Measurements from ENCODE around the gene SLC39A7.

SLC39A7 gene

DNA sequence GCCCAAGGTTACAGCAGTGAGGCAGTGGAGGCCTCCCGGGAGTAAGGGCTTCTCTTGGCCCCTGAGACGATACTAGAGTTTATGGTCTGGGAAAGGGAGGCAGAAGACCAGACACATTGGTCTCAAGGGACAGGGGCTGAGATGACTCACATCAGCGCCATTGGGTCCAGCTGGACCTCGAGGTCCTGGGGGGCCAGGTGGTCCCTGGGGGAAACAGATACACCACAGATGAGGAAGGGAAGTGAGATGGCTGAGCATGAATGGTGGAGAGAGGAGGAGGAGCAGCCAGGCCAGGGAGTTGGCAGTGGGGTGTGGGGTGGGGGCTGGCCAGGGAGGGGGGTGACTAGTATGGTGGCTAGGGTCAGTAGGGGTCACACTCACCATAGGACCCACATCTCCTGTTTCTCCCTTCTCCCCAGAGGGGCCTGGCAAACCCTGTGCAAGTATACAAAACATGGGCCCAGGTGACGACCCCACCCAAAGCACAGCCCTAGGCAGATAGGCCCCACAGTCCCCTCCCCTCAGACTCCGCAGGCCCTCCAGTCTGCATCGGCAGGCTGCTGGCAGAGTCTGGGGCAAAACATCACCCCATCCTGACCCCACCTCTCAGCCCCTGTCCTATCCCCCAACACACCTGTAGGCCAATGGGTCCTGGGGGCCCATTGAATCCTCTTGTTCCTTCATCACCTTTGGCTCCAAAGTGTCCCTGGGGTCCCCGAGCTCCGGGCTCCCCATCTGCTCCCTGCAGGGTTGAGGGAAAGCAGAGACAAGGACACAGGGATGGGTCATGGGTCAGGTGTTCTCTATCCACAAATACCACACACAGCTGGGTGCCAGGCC lies 30.3 kb upstream of the SLC39A7 start:
- no peak for DNase-seq

DNA sequence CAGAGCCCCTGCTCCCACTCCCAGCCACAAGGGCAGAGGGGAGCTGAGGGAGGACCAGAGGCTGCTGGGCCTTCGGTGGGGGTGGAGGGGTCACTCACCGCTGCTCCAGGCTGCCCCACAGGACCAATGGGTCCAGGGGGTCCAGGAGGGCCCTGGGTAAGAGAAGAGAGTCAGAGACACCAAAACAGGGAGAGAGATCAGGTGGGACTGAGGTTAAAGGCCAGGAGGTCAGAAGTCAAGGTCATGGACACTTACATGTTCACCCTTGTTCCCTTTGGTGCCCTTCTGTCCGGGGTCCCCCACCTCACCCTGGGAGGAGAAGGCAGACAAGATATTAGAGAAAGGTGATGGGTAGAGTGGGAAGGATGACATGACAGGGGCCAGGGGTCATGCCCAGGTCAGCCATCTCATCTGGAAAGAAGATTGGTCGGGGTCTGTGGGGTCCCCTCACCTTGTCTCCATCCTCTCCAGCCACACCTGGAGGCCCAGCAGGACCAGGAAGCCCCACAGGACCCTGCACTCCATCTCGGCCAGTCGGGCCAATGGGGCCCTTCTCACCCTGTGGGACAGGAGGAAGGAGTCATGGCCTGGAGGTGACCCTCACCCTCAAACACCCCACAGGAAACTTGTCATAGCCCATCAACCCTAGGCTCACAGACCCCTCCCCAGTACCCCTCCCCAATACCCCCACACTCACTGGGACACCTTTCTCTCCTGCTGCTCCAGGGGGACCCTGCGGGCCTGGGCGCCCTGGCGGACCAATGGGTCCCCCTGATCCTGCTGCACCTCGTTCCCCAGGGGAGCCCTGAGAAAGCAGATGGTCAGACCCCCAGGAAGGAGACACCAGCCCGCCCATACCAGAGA lies 29.4 kb upstream of the SLC39A7 start:
- DNase-seq = no peak

DNA sequence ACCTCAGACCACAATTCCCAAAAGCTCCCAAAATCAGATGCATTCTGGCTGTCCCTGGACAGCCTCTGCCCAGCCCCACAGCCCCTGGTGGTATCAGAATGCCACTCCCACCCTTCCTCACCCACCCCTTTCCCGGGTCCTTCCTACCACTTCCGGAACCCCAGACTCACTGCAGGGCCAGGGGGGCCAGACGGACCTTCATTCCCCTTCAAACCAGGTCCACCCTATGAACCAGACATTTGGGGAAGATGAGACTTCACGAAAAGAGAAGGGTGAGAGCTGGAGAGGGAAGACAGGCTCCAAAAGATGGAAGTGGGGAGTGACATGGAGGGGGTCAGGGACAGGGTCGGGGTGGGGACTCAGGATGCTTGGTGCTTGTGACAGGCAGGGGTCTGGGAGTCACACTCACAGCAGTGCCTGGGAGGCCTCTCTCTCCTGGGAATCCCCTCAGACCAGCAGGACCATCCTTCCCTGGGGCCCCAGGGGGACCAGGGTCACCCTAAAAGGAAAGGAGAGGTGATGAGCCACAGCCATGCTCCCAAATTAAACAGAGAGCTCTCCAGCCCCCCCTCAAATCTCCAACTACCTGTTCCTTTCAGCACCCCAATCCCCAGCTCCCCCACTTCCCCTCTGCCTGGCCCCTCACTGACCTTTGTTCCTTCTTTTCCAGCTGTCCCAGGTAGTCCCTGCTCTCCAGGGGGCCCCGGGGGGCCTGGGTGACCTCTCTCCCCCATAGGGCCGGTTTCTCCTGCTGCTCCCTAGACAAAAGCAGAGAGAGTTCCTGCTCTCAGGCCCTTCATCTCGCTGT lies 28.6 kb upstream of the SLC39A7 start:
- no peak for DNase-seq

DNA sequence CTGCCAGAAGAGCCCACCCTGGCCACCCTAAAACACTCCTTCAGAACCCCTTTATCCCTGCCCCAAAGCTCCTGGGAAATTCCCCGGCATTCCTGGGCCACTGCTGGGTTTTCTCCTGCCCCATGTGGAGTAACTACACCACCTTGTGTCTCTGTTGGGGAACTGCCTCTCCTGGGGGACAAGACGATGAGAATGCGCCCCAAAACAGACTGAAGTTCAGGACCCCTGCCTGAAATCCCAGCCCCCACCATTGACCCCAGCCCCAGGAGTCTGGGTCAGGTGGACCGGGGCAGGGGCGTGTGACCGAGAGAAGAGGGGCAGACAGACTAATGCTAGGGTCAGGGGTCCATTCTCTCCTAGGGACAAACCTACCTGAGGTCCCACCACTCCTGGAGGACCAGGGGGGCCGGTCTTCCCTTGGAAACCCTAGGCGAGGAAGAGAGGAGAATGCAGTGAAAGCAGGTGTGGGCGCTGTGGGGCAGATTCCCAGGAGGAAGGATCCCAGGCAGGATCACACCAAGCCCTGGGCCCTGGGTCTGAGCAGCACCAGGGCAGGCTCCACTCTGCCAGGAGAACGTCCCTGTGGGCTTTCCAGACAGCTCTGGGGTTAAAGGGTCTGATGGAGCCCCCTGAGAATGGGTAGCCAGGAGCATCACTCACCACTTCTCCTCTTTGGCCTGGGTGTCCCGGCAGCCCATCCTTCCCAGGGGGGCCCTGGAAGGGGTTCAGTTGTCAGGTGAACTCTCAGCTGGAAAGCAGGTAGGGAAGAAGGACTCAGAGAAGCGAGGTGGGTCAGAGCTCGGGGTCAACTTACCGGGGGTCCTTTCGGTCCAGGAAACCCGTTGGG lies 27.8 kb upstream of the SLC39A7 start:
- DNase-seq = no peak

DNA sequence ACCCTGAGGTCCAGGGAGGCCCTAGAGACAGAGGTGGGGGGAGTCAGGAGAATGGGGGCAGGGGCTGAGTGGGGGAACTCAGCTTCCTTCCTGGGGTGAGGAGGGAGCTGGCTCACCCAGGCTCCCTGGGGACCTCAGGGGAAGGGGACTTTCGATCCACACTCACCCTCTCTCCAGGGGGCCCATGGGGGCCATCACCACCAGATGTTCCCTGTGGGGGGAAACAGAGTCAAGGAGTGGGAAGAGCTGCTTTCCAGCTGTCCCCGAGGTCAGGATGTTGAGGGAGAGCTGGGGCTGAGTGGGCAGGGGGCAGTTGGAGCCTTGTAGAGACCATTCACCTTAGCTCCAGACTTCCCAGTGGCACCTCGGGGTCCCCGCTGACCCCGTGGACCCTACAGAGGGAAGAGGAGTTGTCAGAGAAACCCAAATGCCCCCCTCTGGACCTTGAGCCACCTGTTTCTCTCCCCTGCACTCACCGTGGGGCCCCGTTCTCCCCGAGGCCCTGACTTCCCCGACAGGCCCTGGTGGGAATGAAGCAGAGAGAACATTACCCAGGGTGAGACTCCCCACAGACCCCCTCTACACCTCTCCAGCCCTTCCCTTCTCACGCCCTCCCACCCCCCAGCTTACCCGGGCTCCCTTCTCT lies 27.0 kb upstream of the SLC39A7 start:
- DNase-seq = no peak

DNA sequence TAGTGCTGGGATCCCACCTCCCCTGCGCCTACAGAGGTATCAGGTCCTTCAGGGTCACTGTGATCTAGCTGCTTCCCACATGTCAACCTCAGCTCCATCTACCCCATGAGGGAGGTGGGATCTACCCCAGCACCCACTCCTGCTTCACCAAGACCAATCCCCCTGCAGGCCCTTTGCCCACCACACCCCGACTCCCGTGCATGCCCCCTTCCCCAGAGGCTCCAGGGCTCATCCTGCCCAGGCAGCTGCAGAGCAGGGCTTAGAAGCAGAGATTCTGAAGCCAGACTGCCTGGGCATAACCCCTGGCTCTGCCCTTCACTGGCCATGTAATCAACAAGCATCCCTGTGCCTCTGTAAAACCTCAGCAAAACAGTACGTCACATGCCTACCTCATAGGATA lies 25.9 kb upstream of the SLC39A7 start:
- no peak for DNase-seq

DNA sequence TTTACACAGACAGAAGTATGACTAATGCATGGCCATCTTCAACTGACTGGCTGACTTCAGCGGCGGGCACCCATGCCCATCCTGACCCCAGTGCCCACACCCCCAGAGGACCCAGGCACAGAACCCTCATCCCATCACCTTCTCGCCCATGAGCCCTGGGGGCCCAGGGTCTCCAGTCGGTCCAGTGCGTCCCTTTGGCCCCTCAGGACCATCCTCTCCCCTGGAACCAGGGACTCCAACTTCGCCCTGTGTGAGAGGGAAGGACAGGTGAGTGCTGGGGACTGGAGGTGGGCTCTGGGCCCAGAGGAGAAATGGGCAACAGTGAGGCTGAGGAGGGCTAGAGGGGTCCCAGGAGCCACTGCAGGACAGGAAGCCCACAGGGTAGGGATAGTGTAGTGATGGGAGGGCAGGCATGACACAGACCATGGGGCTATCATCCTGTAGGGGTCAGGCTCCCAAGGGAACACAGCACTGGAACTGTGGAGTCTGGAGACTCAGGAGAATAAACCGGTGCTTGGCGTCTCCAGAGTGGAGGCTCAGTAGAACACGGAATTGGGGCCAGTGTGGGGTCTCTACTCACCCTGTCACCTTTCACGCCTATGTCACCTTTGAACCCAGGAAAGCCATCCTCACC lies 25.1 kb upstream of the SLC39A7 start:
- no peak for DNase-seq

DNA sequence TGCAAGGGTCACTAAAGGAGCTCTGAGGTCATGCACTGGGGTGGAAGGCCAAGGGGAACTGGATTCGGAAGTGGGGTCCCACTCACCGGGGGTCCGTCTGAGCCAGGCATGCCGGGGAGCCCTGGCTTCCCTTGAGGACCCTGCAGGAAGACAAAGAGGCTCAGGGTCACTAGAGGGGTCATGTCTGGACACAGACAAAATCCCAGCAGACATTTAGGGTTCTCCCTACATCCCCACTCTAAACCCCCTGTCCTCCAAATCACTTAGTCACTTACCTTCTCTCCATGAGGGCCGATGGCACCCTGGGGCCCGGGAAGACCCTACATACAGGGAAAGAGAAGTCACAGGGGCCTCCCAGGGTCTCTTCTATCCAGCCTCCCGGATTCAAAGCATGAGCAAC lies 23.8 kb upstream of the SLC39A7 start:
- DNase-seq = no peak

DNA sequence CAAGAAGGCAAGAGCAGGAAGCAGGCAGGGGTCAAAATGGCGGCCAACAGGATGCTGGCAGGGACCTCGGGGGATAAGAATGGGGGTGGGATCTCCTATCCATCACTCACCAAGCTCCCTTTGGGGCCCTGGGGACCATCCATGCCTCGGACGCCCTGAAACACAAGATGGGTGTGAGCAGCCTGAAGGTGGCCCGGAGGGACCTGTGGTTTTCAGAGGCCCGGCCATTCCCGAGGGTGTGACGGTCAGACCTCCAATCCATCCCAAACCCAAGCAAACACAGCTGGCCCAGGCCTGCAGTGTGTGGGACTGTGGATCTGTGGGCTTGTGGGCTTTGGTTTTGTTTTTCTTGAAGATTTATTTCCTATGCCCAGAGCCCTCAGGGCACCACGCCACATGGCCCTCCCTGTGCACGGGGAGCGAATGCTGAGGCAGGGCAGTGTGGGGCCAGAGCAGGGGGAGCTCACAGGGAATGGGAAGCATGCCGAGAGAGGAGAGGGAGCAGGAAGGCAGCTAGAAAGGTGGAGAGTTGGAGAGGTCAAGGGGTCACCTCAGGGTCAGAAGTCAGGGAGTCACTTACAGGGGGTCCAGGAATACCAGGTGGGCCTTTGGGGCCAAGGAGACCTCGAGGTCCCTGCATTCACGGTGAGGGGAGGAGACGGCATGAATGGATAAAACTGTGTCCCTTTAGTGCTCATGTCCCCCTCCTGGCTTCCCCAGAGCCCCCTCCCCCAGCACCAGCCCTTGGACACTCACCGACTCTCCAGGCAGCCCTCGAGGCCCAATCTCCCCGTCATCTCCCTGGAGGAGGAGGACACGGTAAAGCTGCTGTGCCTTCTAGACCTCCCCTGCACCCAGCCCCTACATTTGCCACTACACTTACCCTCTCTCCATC lies 22.9 kb upstream of the SLC39A7 start:
- no peak for DNase-seq

DNA sequence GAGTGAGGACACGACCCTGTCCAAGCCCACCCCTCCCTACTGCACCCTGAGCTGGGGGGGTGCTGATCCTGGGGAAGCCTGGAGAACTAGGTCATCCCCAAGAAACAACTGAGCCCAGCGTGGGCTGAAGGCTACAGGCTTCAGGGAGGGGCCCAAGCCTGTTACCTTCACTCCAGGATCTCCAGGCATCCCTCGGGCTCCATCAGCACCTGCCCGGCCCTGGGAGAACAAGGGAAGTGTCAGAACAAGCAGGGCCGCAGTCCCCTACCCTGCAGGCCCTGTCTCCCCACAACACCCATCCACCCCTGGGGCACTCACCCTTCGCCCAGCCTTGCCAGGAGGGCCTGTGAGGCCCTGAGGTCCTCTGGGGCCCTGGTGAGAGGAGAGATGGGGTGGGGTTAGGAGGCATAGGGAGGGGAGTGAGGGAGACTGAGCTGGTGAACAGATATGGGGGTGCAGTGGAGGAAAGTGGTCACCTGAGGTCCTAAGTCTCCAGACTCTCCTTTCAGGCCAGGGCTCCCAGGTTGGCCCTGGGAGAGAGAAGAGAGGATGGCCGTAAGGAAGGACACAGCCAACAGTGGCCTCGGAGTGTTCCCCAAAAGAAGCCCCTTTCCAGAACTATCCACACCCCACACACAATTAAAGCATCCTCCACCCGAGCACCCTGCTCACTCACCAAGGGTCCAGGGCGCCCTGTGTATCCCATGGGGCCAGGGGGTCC lies 21.8 kb upstream of the SLC39A7 start:
- DNase-seq = no peak

DNA sequence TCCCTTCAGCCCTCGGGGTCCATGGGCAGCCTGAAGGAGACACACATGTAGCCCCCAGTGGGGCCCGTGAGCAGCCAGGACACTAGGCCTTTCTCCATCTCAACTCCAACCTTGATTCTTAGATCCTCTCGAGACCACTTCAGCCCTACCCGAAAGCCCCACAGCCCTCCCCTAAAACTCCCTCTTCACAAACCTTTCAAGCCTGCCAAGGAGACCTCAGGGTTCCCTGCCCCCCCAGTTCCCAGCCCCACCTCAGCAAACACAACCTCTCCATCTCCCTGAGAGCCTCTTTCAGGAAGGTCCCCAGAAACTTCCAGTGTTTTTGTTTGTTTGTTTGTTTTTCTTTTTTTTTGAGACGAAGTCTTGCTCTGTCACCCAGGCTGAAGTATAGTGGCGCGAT lies 19.5 kb upstream of the SLC39A7 start:
- DNase-seq = no peak

DNA sequence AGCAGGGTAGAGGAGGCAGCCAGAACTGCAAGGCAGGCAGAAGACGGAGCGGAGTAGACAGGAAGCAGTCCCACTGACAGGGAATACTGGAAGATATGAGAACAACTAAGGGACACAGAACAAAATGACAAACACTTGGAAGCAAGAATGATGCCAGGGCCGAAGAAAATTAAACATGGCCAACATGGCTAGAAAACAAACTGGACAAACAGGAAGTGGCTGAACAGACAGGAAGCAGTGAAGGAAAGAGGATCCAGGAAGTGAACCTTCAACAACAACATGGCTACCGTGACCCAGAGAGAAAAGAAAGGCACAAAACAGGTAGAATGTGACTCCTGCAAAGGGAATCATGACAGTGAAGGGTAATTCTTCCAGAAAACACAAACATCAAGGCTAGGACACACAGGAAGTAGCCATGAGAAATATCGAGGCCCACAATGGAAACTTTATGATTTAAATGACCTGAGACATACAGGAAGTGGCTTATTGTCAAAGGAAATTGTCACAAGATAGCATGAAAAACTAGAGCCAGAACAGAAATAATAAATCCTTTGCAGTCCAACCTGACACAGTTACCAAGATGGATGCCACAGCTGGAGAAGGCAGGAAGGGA lies 17.5 kb upstream of the SLC39A7 start:
- no peak for DNase-seq

DNA sequence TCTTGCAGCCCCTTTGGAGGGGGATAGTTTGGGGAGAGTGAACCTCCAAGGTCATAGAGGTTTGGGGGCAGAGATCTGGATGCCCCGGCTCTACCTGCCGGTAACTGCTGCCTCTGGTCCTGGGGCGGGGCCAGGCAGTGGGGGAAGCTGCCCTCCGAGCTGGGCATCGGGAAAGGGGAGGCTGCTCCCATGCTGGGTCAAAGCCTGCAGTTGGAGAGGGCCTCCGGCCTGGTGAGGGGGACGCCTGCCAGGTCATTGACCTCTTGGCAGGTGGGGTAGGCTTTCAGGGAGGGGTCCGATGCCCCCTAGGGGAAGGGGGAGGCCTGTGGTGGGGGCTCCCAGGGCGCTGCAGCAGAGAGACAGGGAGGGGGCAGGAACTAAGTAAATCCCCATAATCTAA lies 15.5 kb upstream of the SLC39A7 start:
- no peak for DNase-seq

DNA sequence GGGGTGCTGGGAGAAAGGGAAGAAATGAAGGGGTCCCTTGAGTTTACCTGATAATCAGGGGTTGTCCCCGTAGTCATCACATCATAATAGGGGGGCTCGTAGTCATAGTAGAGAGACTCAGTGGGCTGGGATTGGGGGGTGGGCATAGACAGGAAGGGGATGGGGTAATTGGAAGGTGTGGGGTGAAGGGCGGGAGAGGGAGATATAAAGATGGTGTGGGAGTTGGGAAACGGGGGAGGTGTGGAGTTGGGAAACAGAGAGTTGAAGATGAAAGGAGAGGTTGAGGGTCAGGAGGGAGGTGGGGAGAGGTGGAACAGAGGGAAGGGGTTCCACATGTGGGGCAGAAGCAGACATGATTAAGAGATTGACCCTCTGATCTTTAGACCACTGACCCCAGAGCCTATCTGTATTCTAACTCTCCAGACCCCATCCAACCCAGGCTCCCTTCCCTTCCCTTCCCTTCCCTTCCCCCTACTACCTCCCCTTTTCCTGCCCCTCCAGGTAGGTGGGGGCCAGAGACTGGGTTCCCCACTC lies 14.9 kb upstream of the SLC39A7 start:
- DNase-seq = no peak

DNA sequence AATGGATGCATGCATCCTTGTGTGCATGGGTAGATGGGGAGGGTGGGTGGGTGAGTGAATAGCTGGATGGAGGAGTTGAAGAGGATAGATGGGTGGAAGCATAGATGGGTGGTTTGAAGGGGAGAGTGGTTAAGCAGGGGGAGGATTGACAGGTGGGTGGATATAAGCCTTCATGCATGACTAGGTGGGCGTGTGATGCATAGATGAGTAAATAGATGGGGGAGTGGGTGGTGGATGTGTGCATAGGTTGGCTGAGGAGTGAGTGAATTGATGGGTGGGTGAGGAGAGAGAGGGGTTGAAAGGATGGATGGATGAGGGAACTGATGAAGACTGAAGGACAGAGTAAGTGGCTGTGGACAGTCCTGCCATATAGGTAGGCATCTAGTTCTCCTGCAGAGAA lies 12.9 kb upstream of the SLC39A7 start:
- DNase-seq = no peak

DNA sequence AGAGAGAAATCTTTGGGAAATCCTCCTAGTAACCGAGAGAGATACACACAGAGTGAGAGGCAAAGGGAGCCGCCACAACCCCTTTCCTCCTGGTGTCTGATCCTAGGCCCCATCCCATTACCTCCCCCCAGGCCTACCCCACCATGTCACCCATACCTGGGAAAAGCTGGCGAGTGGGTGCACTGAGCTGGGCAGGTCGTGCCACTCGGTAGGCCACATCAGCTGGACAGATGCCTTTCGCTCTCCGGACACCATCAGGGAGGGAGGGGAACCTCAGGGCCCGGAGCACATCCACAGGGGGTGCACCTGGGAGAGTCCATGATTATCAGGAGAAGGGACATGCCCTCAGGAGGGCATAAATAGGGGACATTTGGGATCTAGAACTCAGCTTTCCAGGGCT lies 11.5 kb upstream of the SLC39A7 start:
- DNase-seq = no peak

DNA sequence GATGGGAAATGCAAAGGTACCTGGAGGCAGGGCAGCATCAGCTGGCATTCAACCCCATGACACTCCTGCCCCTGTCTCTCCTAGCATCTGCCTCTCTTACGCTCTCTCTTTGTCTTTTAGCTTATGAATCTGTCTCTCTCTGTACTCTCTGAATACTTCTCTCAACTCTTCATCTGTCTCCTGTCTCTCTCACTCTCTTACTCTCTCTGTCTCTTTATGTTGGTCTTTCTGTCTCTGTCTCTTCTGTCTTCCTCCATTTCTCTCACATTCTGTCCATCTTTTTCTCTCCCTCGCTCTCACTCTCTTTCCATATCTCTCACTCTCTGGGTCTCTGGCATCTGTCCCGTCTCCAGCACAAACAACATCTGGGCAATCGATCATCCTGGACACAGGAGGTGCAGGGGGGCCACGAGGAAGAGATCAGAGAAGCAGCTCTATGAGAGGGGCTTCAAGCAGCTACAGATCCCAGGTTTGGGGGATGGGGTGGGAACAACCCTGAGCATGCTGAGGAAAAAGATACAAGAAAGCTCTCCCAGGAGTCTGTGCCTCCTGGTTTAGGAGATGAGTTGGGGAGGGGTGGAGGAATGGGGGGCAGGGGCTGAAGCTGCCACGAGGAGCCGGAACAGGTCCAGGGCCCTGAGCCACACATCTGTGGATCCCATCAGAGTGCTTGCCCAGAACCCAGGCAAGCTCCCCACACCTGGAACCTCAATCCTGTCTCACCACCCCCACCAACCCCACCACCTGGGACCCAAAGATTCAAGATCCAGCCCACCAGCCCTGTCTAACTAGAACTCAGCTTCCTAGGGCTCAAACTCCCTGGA lies 10.8 kb upstream of the SLC39A7 start:
- DNase-seq = no peak
